Panc1 (cell line): ENCODE data around the gene DGAT2. TPM values are rescaled to one million over a fixed set of nuclear protein-coding genes. Genes with fewer than 3 reads are reported as not detected.

Source experiments
- ATAC-seq: fragments of 200-7000 bp; cut with Tn5 transposase; 2 replicates; pipeline ENCODE4 v1.9.1; 2020; ENCODE audit warnings: mild to moderate bottlenecking, moderate library complexity
- BruUV-seq: library from RNA; stranded (reverse); fragments of 400-500 nt; replicated peaks from 2 replicates; lab custom pipeline; 2021; lab: Mats Ljungman, UMichigan
- CTCF ChIA-PET: fragments of 300-600 bp; sonication (Branson Sonifier 250); formaldehyde crosslinking; loops from one replicate; lab custom pipeline; 2022; ENCODE audit warnings: antibody characterized with exemption; lab: Charles Lee
- POLR2A ChIA-PET: fragments of 300-600 bp; sonication (Branson Sonifier 250); formaldehyde crosslinking; loops from one replicate; lab custom pipeline; 2022; ENCODE audit warnings: antibody characterized with exemption; lab: Charles Lee
- DNase-seq: peaks from one replicate; pipeline ENCODE4 v3.0.0-alpha.2; 2010; ENCODE audit warnings: low read depth, low spot score
- H3K27ac ChIP-seq: 2 replicates; pipeline ENCODE4 v1.5.1; 2011; ENCODE audit warnings: mild to moderate bottlenecking, low read length, inconsistent platforms
- H3K27me3 ChIP-seq: fragments of 200-500 bp; sonication (Bioruptor generic); 2 replicates; pipeline ENCODE4 v1.6.0; 2014; ENCODE audit warnings: low read length, inconsistent platforms; ENCODE audit not compliant: control insufficient read depth, insufficient read depth
- H3K36me3 ChIP-seq: fragments of 200-500 bp; sonication (Bioruptor generic); 2 replicates; pipeline ENCODE4 v1.5.1; 2014; ENCODE audit warnings: inconsistent platforms, mild to moderate bottlenecking, low read length, moderate library complexity; ENCODE audit not compliant: control insufficient read depth, insufficient read depth
- H3K4me1 ChIP-seq: 2 replicates; pipeline ENCODE4 v1.5.1; 2011; ENCODE audit warnings: inconsistent platforms, mild to moderate bottlenecking, low read length, moderate library complexity; ENCODE audit not compliant: control insufficient read depth, insufficient read depth
- H3K4me3 ChIP-seq, 2 experiments: 2 replicates each; pipeline ENCODE4 v1.5.1; 2011 to 2012; ENCODE audit warnings: low read depth in 2 of 2, low read length in 2 of 2, mild to moderate bottlenecking in 2 of 2, inconsistent platforms in 1 of 2, moderate library complexity in 1 of 2
- H3K9me3 ChIP-seq: fragments of 200-500 bp; sonication (Bioruptor generic); 2 replicates; pipeline ENCODE4 v1.5.1; 2014; ENCODE audit warnings: low read depth, mild to moderate bottlenecking, inconsistent platforms, low read length, moderate library complexity; ENCODE audit not compliant: control insufficient read depth, insufficient read depth
- CTCF ChIP-seq: fragments of 450-650 bp; IDR thresholded peaks from 2 replicates; pipeline ENCODE4 v1.5.1; 2017; ENCODE audit warnings: mild to moderate bottlenecking
- POLR2AphosphoS5 ChIP-seq: IDR thresholded peaks from 2 replicates; pipeline ENCODE4 v1.6.1; 2012; ENCODE audit warnings: mild to moderate bottlenecking, low read depth, low read length, moderate library complexity
- SIN3A ChIP-seq: IDR thresholded peaks from 2 replicates; pipeline ENCODE4 v1.6.1; 2012; ENCODE audit warnings: low read depth, mild to moderate bottlenecking, low read length, moderate library complexity, borderline replicate concordance; ENCODE audit not compliant: insufficient read depth
- TCF7L2 ChIP-seq: IDR thresholded peaks from 2 replicates; pipeline ENCODE4 v1.6.1; 2011; ENCODE audit warnings: mild to moderate bottlenecking, low read depth, low read length, inconsistent platforms
- in situ Hi-C: cut with HindIII; loops from 2 replicates; pipeline ENCODE4 v1.10.0; 2016; ENCODE audit warnings: low sequenced_read_pairs, low pct_unique_long_range_greater_than_20kb
- intact Hi-C: fragments of 100-400 bp; cut with micrococcal nuclease; formaldehyde crosslinking; loops from one replicate; pipeline ENCODE4 v1.10.0; 2022; ENCODE audit not compliant: unreplicated experiment
- total RNA-seq: library from RNA; stranded (reverse); gene quantifications from one replicate; pipeline ENCODE4 v1.2.1, GENCODE V29; 2021; ENCODE audit not compliant: unreplicated experiment
- TF ChIP-seq, protein P1 (sequence below), 2 experiments: IDR thresholded peaks; 2 replicates each; pipeline ENCODE4 v1.6.1; 2011 to 2012; ENCODE audit warnings: low read depth in 2 of 2, control low read depth in 1 of 2, low read length in 1 of 2, mild to moderate bottlenecking in 1 of 2, moderate library complexity in 1 of 2; ENCODE audit not compliant: insufficient read depth in 1 of 2

The DGAT2 gene
- total RNA-seq, 1 experiment from 2014 or later = 19.2 TPM

- DNase-seq (no peak), ATAC-seq (no peak)
- ChIA-PET CTCF (no interaction called here), POLR2A (interaction anchor here (0.6 kb wide), 1 partner anchor 440 kb away, joined by 3 read pairs; no protein-coding TSS in a partner anchor)
- no TSS peak for BruUV-seq
- Histone ChIP-seq H3K27me3 (no peaks in the 10 kb centered on the region), H3K36me3 (no peaks in the 10 kb centered on the region; the same call in 1 of the 2 replicates), H3K4me3 (no peak overlapping the region), H3K9me3 (no peaks in the 10 kb centered on the region), H3K4me1 (peaks cover 23% of the 10 kb centered on the region), H3K27ac (peak overlapping the region; percentile 83; the same call in 1 of the 2 replicates)
- no peak for TF ChIP-seq POLR2AphosphoS5
- intact Hi-C loops = loop anchor here (10.0 kb wide), 1 partner anchor 502 kb away; no protein-coding TSS in a partner anchor
- in situ Hi-C loops = no loop called here
These were observed 44.5 kb downstream of the DGAT2 start for GRCh38 chr11:75813124-75813523.

DNA sequence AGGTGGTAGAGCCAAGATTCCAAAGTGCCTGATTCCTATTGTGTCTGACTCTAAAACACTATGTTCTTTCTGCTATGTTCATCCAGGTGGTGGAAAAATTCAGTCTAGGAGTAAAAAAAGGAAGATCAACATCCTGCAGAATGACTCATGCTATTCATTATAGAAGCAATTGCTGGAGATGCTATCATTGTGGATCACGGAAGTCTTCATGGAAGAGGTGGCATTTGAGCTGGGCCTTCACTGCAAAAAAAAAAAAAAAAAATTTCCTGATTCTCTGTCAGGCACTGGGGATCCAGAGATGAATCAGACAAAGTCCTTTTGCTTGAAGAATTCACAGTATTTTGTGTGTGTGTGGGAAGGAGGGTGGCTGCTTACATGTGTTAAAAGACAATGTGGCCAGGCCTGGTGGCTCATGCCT is 45.1 kb downstream of the DGAT2 start:
- Histone ChIP-seq H3K27ac (peak overlapping the region; percentile 83), H3K36me3 (no peaks in the 10 kb centered on the region; the same call in 1 of the 2 replicates), H3K9me3 (no peaks in the 10 kb centered on the region), H3K27me3 (no peaks in the 10 kb centered on the region), H3K4me1 (peaks cover 23% of the 10 kb centered on the region), H3K4me3 (peak overlapping the region; percentile 77 to 91)
- no peak for ATAC-seq
- BruUV-seq = no TSS peak
- CTCF ChIA-PET = no interaction called here
- POLR2A ChIA-PET = interaction anchor here (0.6 to 0.9 kb wide), 2 partner anchors 488 to 515 kb away, joined by 4 to 7 read pairs; no protein-coding TSS in a partner anchor
- intact Hi-C loops (loop anchor here (10.0 kb wide), 1 partner anchor 501 kb away; no protein-coding TSS in a partner anchor), in situ Hi-C loops (no loop called here)
- DNase-seq = peak; percentile 30
- TF ChIP-seq POLR2AphosphoS5 (no peak), TCF7L2 (no peak), CTCF (no peak), SIN3A (no peak)
- TF ChIP-seq, protein P1, sequence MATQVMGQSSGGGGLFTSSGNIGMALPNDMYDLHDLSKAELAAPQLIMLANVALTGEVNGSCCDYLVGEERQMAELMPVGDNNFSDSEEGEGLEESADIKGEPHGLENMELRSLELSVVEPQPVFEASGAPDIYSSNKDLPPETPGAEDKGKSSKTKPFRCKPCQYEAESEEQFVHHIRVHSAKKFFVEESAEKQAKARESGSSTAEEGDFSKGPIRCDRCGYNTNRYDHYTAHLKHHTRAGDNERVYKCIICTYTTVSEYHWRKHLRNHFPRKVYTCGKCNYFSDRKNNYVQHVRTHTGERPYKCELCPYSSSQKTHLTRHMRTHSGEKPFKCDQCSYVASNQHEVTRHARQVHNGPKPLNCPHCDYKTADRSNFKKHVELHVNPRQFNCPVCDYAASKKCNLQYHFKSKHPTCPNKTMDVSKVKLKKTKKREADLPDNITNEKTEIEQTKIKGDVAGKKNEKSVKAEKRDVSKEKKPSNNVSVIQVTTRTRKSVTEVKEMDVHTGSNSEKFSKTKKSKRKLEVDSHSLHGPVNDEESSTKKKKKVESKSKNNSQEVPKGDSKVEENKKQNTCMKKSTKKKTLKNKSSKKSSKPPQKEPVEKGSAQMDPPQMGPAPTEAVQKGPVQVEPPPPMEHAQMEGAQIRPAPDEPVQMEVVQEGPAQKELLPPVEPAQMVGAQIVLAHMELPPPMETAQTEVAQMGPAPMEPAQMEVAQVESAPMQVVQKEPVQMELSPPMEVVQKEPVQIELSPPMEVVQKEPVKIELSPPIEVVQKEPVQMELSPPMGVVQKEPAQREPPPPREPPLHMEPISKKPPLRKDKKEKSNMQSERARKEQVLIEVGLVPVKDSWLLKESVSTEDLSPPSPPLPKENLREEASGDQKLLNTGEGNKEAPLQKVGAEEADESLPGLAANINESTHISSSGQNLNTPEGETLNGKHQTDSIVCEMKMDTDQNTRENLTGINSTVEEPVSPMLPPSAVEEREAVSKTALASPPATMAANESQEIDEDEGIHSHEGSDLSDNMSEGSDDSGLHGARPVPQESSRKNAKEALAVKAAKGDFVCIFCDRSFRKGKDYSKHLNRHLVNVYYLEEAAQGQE (IDR thresholded peaks at IDR 0.05; ENCODE audit: insufficient read depth in 1 of 2, low read depth in 2 of 2, low read length in 1 of 2) = no peak

- H3K36me3 ChIP-seq = no peaks in the 10 kb centered on the region; the same call in 1 of the 2 replicates
- intact Hi-C loops = loop anchor here (10.0 kb wide), 1 partner anchor 500 kb away; no protein-coding TSS in a partner anchor
- H3K9me3 ChIP-seq = no peaks in the 10 kb centered on the region
- no peak for TF ChIP-seq TCF7L2
- TF ChIP-seq CTCF = no peak
- no peak for TF ChIP-seq POLR2AphosphoS5
- no peak; the same call in 1 of the 2 replicates for TF ChIP-seq SIN3A
- TF ChIP-seq, protein P1 (IDR thresholded peaks at IDR 0.05; ENCODE audit: insufficient read depth in 1 of 2, low read depth in 2 of 2, low read length in 1 of 2) = no peak
- DNase-seq = no peak
- H3K4me3 ChIP-seq = peak overlapping the region; percentile 77 to 91
- H3K4me1 ChIP-seq = peaks cover 23% of the 10 kb centered on the region
- peak; percentile 67 for ATAC-seq
- POLR2A ChIA-PET = interaction anchor here (0.6 to 1.0 kb wide), 4 partner anchors 12 to 514 kb away, joined by 4 to 13 read pairs (median 6); no protein-coding TSS in a partner anchor
- CTCF ChIA-PET = no interaction called here
- TSS peak; percentile 91 for BruUV-seq
- in situ Hi-C loops = no loop called here
- H3K27ac ChIP-seq = peak overlapping the region; percentile 83
- no peaks in the 10 kb centered on the region for H3K27me3 ChIP-seq
These were observed 45.7 kb downstream of the DGAT2 start for GRCh38 chr11:75814363-75814676.
